ENCODE measurements around the gene FBXO34.
A peak's percentile ranks its signal among the peaks of the same experiment; 100 is the strongest.
"Not testable (repeated sequence)": the region's sequence is repeated elsewhere in the genome, so short reads cannot be mapped to it uniquely, and the experiment has no call there.

Gene FBXO34

GRCh38 chr14:55349565-55349964, 78.3 kb downstream of the FBXO34 start:
- no peak for DNase-seq

- DNase-seq = no peak
Measured at GRCh38 chr14:55350461-55350860, 79.2 kb downstream of the FBXO34 start.

DNA sequence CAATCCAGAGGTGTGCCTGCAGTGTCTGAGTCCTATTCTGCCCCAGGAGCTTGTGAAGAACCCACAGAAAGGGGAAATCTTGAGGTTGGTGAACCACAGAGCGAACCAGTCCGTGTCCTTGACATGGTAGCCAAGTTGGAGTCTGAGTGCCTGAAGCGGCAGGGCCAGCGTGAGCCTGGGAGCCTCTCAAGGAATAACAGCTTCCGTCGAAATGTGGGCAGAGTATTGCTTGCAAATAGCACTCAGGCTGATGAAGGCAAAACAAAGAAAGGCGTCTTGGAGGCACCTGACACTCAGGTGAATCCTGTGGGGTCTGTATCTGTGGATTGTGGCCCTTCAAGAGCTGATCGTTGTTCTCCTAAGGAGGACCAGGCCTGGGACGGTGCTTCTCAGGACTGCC, 79.9 kb downstream of the FBXO34 start:
- no peak for DNase-seq

DNA sequence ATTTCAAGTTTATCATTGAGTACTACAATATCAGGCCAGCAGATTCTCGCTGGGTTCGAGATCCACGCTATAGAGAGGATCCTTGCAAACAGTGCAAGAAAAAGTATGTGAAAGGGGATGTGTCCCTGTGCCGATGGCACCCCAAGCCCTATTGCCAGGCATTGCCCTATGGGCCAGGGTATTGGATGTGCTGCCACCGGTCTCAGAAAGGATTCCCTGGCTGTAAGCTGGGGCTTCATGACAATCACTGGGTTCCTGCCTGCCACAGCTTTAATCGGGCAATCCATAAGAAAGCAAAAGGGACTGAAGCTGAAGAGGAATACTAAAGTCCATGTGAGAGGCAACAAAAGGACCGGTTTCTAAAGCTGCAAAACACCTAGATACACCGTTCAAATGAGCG, 81.0 kb downstream of the FBXO34 start:
- no peak for DNase-seq

DNA sequence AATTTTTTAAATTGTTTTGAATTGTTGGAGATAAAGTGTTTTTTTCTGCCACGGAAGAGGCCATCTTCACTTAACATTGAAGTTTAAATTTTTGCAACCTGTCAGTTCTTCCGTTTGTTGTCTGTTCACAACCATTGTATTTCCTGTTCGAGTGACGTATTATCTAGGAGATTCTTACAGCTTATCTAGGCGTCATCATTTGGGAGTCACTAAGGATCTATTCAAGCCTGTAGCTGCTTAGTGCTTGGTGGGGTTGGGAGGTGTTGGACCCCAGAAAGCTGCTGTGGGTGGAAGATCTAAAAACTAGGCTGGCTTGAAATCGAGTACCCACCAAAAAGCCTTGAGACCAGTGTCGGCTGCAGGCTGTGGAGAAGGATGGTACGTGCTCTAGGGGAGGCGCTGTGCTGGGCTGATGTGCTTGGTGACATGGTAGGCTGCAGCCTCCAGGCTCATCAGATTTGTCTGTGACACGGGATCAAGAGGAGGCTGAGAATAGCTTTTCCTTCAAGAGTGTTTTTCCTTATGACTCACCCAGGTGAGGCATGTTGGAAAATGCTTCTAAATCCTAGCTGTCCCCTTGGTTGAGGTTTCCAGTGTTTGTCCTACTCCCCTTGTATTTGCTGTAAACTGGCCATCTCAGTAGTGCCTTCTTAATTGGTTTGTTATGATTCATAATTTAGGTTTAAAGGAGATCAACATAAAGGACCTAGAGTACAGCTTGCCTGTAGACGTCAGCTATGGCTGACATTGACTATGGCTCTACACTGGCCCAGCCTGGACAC, 82.7 kb downstream of the FBXO34 start:
- peak; percentile 46 for DNase-seq

DNA sequence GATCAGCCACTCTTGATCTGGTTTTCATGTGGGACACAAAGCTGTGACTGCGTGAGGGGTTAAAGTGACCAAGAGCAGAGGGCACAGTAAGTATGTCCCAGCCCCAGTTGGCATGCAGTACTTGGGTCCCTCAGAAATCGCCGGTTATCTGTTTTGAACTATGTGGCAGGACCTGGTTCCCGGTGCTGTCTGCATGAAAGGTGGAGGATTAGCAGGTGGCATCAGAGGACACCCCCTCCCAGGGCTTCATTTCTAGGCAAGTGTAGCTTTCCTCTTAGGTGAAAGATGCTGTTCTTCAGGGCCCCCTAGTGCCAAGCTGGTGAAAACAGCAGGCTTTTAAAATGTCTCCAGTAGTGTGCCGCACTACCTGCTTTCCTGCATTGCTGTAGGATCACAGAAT, 83.3 kb downstream of the FBXO34 start:
- peak; percentile 81 for DNase-seq

DNA sequence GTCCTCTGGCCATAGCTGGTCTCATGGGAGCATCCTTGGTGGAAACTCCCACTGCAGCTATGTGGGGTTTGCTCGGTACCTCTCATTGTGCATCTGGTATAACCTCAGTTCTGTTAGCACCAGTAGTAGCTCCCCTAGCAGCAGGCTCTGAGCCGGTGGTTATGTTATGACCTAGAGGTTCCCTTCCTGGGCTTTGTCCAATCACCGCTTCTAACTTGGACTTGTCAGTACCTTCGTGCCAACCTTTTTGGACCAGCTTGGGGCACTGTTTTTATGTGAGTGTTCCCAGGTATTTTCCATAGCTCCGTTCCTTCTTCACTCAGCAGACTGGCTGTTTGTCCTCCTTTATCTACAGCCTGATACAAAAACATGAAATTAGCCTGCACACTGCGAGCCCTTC, 84.7 kb downstream of the FBXO34 start:
- DNase-seq = no peak

DNA sequence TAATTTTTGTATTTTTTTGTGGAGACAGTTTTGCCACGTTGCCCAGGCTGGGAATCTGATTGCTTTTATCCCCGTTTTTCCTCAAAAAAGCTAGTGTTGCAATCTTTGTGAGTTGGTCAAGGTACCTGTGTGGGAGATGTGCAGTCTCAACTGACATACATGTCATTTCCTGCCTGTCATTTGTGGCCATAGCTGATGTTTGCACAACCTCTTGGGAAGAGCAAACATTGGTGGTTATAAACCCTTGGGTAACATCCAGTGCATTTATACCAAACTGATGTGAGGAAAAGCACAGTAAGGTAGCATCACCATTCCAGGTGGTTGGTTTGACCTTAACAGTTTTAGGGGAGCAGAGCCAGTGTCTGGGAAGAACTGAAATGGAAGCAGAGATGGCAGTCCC, 85.7 kb downstream of the FBXO34 start:
- DNase-seq = no peak

DNA sequence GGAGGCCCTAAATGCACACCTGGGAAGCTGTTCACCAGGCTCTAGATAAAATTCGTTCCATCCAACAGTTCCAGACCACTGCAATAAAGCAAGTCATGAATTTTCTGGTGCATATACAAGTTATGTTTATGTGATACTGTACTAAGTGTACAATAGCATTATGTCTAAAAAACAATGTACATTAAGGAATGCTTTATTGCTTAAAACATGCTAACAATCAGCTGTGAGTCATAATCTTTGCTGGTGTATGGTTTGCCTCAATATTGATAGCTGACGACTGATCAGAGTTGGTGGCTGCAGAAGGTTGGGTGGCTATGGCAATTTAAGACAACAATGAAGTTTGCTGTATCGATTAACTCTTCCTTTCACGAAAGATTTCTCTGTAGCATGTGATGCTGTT, 88.1 kb downstream of the FBXO34 start:
- DNase-seq = no peak

DNA sequence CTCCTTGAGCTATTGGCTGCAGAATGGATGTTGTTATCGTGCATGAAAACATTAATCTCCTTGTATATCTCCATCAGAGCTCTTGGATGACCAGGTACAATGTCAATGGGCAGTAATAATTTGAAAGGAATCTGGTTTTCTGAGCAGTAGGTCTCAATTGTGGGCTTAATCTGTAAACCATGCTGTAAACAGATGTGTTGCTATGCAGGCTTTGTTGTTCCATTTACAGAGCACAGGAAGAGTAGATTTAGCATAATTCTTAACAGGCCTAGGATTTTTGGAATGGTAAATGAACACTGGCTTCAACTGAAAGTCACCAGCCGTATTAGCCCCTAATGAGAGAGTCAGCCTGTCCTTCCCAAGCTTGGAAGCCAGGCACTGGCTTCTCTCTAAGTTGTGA, 90.0 kb downstream of the FBXO34 start:
- DNase-seq = no peak

GRCh38 chr14:55366271-55366670, 95.0 kb downstream of the FBXO34 start:
- no peak for DNase-seq

GRCh38 chr14:55370883-55371455, 99.7 kb downstream of the FBXO34 start:
- DNase-seq = no peak

DNA sequence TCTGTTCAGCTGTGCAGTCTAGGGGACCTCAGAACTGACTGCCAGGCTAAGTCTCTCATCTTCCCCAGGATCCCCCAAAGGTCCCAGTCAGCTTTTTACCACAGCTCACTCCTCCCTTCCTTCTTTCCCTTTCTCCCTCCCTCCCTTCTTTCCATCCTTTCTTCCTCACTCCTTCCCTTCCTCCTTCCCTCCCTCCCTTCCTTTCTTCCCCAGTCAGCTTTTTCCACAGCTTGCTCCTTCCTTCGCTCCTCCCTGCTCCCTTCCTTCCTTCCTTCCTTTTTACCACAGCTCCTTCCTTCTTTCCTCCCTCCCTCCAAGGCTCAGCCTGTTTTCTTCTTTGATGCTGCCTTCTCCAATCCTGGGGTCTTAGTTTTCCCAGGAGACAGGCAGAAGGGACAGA, 101.2 kb downstream of the FBXO34 start:
- no peak for DNase-seq

DNA sequence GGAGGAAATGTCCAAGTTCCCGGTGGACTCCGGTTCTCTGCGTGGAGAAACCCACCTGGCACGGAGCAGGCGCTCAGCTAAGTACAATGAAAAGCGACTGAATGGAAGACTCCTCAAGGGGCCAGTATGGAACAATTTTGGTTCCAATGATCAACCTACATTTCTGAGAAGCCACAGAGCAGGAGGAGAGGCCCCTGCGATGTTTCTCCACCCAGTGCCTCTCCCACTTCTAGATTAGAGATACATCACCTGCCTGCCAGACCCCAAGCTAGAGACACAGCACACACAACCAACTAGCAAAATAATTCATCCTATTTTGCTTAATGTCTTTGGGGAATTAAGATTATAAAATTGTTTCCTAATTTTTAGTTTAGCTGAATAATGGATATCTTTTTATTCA, 101.6 kb downstream of the FBXO34 start:
- DNase-seq = no peak

DNA sequence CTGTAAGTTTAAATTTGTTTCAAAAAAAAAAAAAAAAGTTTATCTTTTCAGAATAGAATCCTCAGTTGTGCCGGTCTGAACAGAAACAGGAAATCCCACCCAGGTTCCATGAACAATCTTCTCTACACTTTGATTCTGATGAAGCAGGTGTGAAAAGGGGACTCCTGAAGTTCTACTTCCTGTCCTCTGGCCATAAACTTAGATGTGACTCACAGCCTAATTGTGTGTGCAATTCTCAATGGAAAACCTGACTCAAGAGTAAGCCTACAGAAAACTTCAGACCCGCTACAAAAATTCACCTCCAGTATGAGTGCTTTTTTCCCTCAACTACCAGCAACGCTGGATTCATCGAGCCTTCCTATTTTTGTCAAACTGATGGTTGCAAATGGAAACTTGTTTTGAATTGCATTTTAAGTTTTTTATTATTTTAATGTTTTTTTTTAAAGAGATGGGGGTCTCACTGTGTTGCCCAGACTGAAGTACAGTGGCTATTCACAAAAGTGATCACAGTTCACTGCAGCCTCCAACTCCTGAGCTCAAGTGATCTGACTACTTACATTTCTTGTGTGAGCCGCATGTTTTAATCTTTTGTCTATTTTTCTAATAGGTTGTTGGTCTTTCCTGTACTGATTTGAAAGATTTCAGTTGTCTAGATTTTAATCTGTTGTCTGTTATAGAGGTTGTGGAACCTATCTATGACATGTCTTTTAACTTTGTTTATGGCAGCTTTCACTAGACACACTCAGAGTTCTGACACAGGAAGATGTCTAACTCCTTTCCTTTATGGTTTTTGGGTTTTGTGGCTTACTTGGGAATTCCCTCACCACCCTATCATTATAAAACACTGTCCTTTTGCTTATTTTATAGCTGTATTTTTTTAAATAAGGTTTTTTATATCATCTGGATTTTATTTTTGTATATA, 102.8 kb downstream of the FBXO34 start:
- DNase-seq = peak; percentile 72

DNA sequence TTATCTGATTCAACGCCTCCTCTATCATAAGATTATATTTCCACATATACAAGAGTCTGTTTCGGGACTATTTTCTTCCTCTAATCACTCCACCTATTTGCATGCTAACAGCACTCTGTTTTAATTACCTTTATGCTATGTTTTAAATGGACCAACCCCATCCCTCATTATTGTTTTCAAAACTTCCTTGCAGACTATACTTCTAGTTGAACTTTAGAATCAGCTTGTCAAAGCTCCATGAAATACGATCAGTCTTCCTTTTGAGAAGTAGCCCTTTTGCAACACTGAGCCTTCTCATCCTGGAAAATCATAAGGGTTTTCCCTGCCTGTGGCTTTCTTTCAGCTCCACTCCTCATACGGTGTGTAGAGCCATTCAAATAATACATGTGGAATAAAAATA, 103.5 kb downstream of the FBXO34 start:
- DNase-seq = no peak

- no peak for DNase-seq
Measured at GRCh38 chr14:55377236-55377635, 106.0 kb downstream of the FBXO34 start.

DNA sequence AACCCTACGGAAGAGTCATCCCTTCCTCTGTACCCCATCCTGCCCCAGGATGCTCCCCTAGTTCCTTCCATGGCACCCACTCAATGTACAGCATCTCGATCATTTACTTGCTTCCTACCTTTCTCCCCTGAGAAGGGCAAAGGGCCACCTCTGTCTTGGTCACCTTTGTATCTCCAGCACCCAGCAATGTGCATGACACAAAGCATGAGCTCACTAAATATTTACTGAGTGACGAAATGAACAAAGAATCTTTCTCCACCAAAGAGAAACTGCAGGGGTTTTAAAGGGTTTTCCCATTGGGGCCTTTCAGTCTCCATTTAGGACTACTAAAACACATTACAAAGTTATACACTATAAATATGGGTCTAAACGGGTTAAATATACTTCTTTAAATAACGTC, 109.8 kb downstream of the FBXO34 start:
- DNase-seq = no peak

GRCh38 chr14:55381561-55381960, 110.3 kb downstream of the FBXO34 start:
- DNase-seq = no peak

DNA sequence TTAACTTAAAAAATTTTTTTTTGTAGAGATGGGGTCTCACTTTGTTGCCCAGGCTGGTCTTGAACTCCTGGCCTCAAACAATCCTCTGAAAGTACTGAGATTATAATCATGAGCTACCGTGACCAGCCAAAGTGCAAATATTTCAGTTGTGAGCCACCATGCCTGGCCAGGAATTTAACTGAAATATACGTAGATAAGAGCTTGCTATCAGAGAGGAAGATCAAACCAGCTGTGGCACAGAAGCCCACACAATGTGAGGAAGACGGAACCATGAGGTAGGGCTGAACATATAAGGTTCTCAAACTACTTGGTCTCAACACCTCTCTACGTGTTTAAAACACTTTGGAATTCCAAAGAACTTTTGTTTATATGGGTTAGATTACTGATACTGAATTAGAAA, 111.3 kb downstream of the FBXO34 start:
- no peak for DNase-seq

DNA sequence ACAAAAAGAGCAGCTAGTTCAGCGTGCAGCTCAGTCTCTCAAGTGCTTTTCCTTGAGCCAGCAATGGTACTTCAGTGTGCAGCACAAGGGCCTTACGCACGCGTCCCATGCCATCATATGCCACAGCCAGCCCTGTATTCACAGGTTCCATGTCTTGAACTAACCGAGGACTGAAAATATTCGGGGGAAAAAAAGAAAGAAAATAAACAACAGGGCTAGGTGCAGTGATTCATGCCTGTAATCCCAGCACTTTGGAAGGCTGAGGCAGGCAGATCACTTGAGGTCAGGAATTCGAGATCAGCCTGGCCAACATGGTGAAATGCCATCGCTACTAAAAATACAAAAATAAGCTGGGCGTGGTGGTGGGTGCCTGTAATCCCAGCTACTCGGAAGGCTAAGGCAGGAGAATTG, 111.8 kb downstream of the FBXO34 start:
- not testable (repeated sequence) for DNase-seq

- no peak for DNase-seq
Measured at GRCh38 chr14:55383541-55384140, 112.4 kb downstream of the FBXO34 start.

GRCh38 chr14:55384536-55384935, 113.3 kb downstream of the FBXO34 start:
- no peak for DNase-seq
